H1 (cell line): Measurements from ENCODE around the gene C5orf15. TPM values are rescaled to one million over a fixed set of nuclear protein-coding genes. Genes with fewer than 3 reads are reported as not detected.

Experiments used
- CTCF ChIA-PET: fragments of 300-600 bp; sonication (Branson Sonifier 250); formaldehyde crosslinking; loops from one replicate; lab custom pipeline; 2021; ENCODE audit not compliant: partially characterized antibody; lab: Charles Lee
- POLR2A ChIA-PET: fragments of 300-600 bp; sonication (Branson Sonifier 250); formaldehyde crosslinking; loops from one replicate; lab custom pipeline; 2021; ENCODE audit warnings: inconsistent platforms; ENCODE audit not compliant: partially characterized antibody; lab: Charles Lee
- DNase-seq, 2 experiments: peaks; one replicate each; pipeline versions ENCODE4 v3.0.0 to v3.0.0-alpha.2; 2010 to 2022; ENCODE audit warnings: low spot score in 2 of 2, low read depth in 1 of 2, mixed read lengths in 1 of 2
- FAIRE-seq: peaks from 2 replicates; lab custom pipeline; 2011; peaks lifted over from hg19 to GRCh38; lab: Jason Lieb, UNC
- H2AFZ ChIP-seq: 2 replicates; pipeline ENCODE4 v1.8.1; 2012; ENCODE audit warnings: low read length, inconsistent platforms
- H2AK5ac ChIP-seq: 2 replicates; pipeline ENCODE4 v1.6.1; 2013; ENCODE audit warnings: low read depth, low read length
- H2BK120ac ChIP-seq: replicated peaks from 2 replicates; pipeline ENCODE3; 2013; ENCODE audit warnings: low read depth, low read length, inconsistent platforms
- H2BK12ac ChIP-seq: 2 replicates; pipeline ENCODE4 v1.6.1; 2013; ENCODE audit warnings: low read depth, low read length
- H2BK15ac ChIP-seq: 2 replicates; pipeline ENCODE4 v1.6.1; 2013; ENCODE audit warnings: low read length
- H2BK20ac ChIP-seq: 2 replicates; pipeline ENCODE4 v1.6.1; 2013; ENCODE audit warnings: low read length
- H2BK5ac ChIP-seq: 2 replicates; pipeline ENCODE4 v1.6.1; 2013; ENCODE audit warnings: low read depth, low read length
- H3K14ac ChIP-seq: 2 replicates; pipeline ENCODE4 v1.6.1; 2013; ENCODE audit warnings: inconsistent platforms; ENCODE audit not compliant: insufficient read length
- H3K18ac ChIP-seq: 2 replicates; pipeline ENCODE4 v1.6.1; 2013; ENCODE audit warnings: low read length; ENCODE audit errors: extremely low read depth
- H3K23ac ChIP-seq: 2 replicates; pipeline ENCODE4 v1.6.1; 2013; ENCODE audit warnings: inconsistent platforms; ENCODE audit not compliant: insufficient read length
- H3K23me2 ChIP-seq: 2 replicates; pipeline ENCODE4 v1.6.1; 2013; ENCODE audit warnings: low read depth, low read length
- H3K27ac ChIP-seq: 2 replicates; pipeline ENCODE4 v1.6.1; 2011; ENCODE audit warnings: low read depth, low read length, inconsistent platforms
- H3K27me3 ChIP-seq, 4 experiments: replicated peaks in 1 of 4; 1 replicate in 1 of 4; 2 replicates in 3 of 4; pipeline versions ENCODE4 v1.6.1 to v1.8.1; 2011 to 2013; ENCODE audit warnings: low read length in 3 of 4, mild to moderate bottlenecking in 3 of 4, inconsistent platforms in 2 of 4, mixed read lengths in 2 of 4, moderate library complexity in 1 of 4; ENCODE audit not compliant: control insufficient read depth in 3 of 4, insufficient read depth in 3 of 4; ENCODE audit errors: extremely low read depth in 1 of 4
- H3K36me3 ChIP-seq, 4 experiments: 2 replicates each; pipeline versions ENCODE4 v1.6.1 to v1.8.1; 2011 to 2013; ENCODE audit warnings: mild to moderate bottlenecking in 4 of 4, low read length in 3 of 4, moderate library complexity in 2 of 4, control low read depth in 1 of 4, inconsistent platforms in 1 of 4; ENCODE audit not compliant: insufficient read depth in 4 of 4, control insufficient read depth in 2 of 4
- H3K4ac ChIP-seq: replicated peaks from 2 replicates; pipeline ENCODE3; 2013; ENCODE audit warnings: low read length, low read depth, mixed read lengths, inconsistent platforms; ENCODE audit not compliant: insufficient read length
- H3K4me1 ChIP-seq, 4 experiments: replicated peaks in 1 of 4; 1 replicate in 1 of 4; 2 replicates in 3 of 4; pipeline versions ENCODE4 v1.6.1 to v1.8.1; 2011 to 2013; ENCODE audit warnings: low read length in 3 of 4, inconsistent platforms in 2 of 4, mixed read lengths in 1 of 4; ENCODE audit not compliant: insufficient read depth in 4 of 4, control insufficient read depth in 3 of 4
- H3K4me2 ChIP-seq, 2 experiments: 2 replicates each; pipeline versions ENCODE4 v1.6.1 to v1.8.1; 2011 to 2013; ENCODE audit warnings: low read depth in 2 of 2, low read length in 2 of 2, control low read depth in 1 of 2, inconsistent platforms in 1 of 2, mild to moderate bottlenecking in 1 of 2; ENCODE audit not compliant: insufficient read depth in 1 of 2
- H3K4me3 ChIP-seq, 4 experiments: fragments of 200-600, 300-600 bp in 1 of 4; sonication (generic), shearing (Covaris generic), sonication (Bioruptor Twin) in 1 of 4; 2 replicates each; pipeline versions ENCODE4 v1.5.1 to v1.8.1; 2011 to 2016; ENCODE audit warnings: low read length in 4 of 4, low read depth in 3 of 4, control low read depth in 2 of 4, inconsistent platforms in 2 of 4, mild to moderate bottlenecking in 2 of 4, mixed read lengths in 1 of 4, moderate library complexity in 1 of 4; ENCODE audit not compliant: insufficient read depth in 2 of 4; ENCODE audit errors: extremely low read depth in 1 of 4
- H3K56ac ChIP-seq: replicated peaks from 2 replicates; pipeline ENCODE3; 2013; ENCODE audit warnings: low read depth, mild to moderate bottlenecking, mixed read lengths, low read length, inconsistent platforms; ENCODE audit not compliant: insufficient read length
- H3K79me1 ChIP-seq: 2 replicates; pipeline ENCODE4 v1.6.1; 2013; ENCODE audit warnings: low read depth, low read length, control low read depth
- H3K79me2 ChIP-seq, 2 experiments: 2 replicates each; pipeline versions ENCODE4 v1.6.1 to v1.8.1; 2012 to 2013; ENCODE audit warnings: low read length in 2 of 2, mild to moderate bottlenecking in 2 of 2, inconsistent platforms in 1 of 2; ENCODE audit not compliant: insufficient read depth in 2 of 2, control insufficient read depth in 1 of 2
- H3K9ac ChIP-seq, 4 experiments: replicated peaks in 1 of 4; 1 replicate in 1 of 4; 2 replicates in 3 of 4; pipeline versions ENCODE4 v1.6.1 to v1.8.1; 2011 to 2013; ENCODE audit warnings: low read depth in 3 of 4, low read length in 3 of 4, control low read depth in 2 of 4, mild to moderate bottlenecking in 2 of 4, moderate library complexity in 2 of 4, inconsistent platforms in 1 of 4; ENCODE audit errors: extremely low read depth in 1 of 4
- H3K9me3 ChIP-seq, 2 experiments: 2 replicates each; pipeline versions ENCODE4 v1.6.1 to v1.8.1; 2012 to 2013; ENCODE audit warnings: mild to moderate bottlenecking in 2 of 2, moderate library complexity in 2 of 2, control low read depth in 1 of 2, inconsistent platforms in 1 of 2, low read depth in 1 of 2, low read length in 1 of 2, mixed read lengths in 1 of 2; ENCODE audit not compliant: insufficient read depth in 2 of 2
- H4K20me1 ChIP-seq, 2 experiments: replicated peaks in 1 of 2; 2 replicates each; pipeline versions ENCODE3 to v1.8.1; 2011 to 2013; ENCODE audit warnings: inconsistent platforms in 2 of 2, low read length in 2 of 2, mild to moderate bottlenecking in 1 of 2; ENCODE audit not compliant: insufficient read depth in 2 of 2, control insufficient read depth in 1 of 2
- H4K5ac ChIP-seq: 2 replicates; pipeline ENCODE4 v1.6.1; 2013; ENCODE audit warnings: low read length, low read depth, mixed read lengths, inconsistent platforms; ENCODE audit not compliant: insufficient read length
- H4K8ac ChIP-seq: 2 replicates; pipeline ENCODE4 v1.8.0; 2013; ENCODE audit warnings: mild to moderate bottlenecking, moderate library complexity, low read length, inconsistent platforms; ENCODE audit not compliant: insufficient read depth; ENCODE audit errors: extremely low read depth
- H4K91ac ChIP-seq: replicated peaks from 2 replicates; pipeline ENCODE3; 2013; ENCODE audit warnings: low read length, mixed read lengths, inconsistent platforms; ENCODE audit not compliant: insufficient read length
- JUN ChIP-seq: IDR thresholded peaks from 2 replicates; pipeline ENCODE4 v1.6.1; 2011; ENCODE audit warnings: low read depth, mild to moderate bottlenecking, improper control_type of control experiment, low read length
- POLR2A ChIP-seq, 2 experiments: IDR thresholded peaks; 1 replicate in 1 of 2; 2 replicates in 1 of 2; pipeline ENCODE4 v1.6.1; 2011; ENCODE audit warnings: low read depth in 2 of 2, low read length in 2 of 2, mild to moderate bottlenecking in 2 of 2; ENCODE audit errors: control extremely low read depth in 1 of 2
- SIRT6 ChIP-seq: IDR thresholded peaks from one replicate; pipeline ENCODE4 v1.7.1; 2012; ENCODE audit warnings: low read length, inconsistent platforms
- SUZ12 ChIP-seq: fragments of 200-600 bp; sonication (generic); IDR thresholded peaks from 2 replicates; pipeline ENCODE4 v1.6.1; 2012; ENCODE audit warnings: mild to moderate bottlenecking, inconsistent platforms, low read length, moderate library complexity, mixed read lengths
- WGBS, 2 experiments: shearing (Covaris generic) in 1 of 2; methylation state at CpG; one replicate each; pipeline versions ENCODE4 v1.1.6 to v1.1.7; 2013 to 2015; ENCODE audit warnings: low lambda C conversion rate in 2 of 2, mixed read lengths in 2 of 2, inconsistent platforms in 1 of 2, low coverage in 1 of 2, missing lambda C conversion rate in 1 of 2; ENCODE audit not compliant: insufficient replicate concordance in 2 of 2, insufficient coverage in 1 of 2, insufficient read length in 1 of 2; ENCODE audit errors: extremely low coverage in 1 of 2, missing lambda C conversion rate in 1 of 2; 5-methylcytosine and 5-hydroxymethylcytosine counted together
- polyA plus RNA-seq, 7 experiments: library from polyadenylated mRNA; depleted of rRNA in 3 of 7; stranded (reverse) in 5 of 7; unstranded in 2 of 7; fragments of >200 nt in 5 of 7; fragments of 200-250 nt in 2 of 7; gene quantifications; 1 replicate in 5 of 7; 2 replicates in 1 of 7; 4 replicates in 1 of 7; pipeline versions ENCODE4 v1.2.1 to v1.2.3, GENCODE V29; 2011 to 2013; ENCODE audit warnings: missing spikeins in 2 of 7, mixed read lengths in 2 of 7
- total RNA-seq: library from RNA; stranded (reverse); fragmentation: NEBNext Ultra II Directional; extraction: Animal tissue kit (Norgen Biotek cat#: 25700); gene quantifications from 2 replicates; pipeline ENCODE4 v1.2.1, GENCODE V29; 2021
- TF ChIP-seq, protein P1 (sequence below), 3 experiments: IDR thresholded peaks; 1 replicate in 2 of 3; 2 replicates in 1 of 3; pipeline versions ENCODE4 v1.5.1 to v1.6.1; 2011; ENCODE audit warnings: low read length in 3 of 3, mild to moderate bottlenecking in 3 of 3, inconsistent platforms in 2 of 3, low read depth in 1 of 3, moderate library complexity in 1 of 3; ENCODE audit not compliant: insufficient read depth in 1 of 3; ENCODE audit errors: control extremely low read depth in 1 of 3

C5orf15 gene
- total and polyA plus RNA-seq, 2 of the 8 experiments (the other 6 are each of a cell fraction or from before 2014, with no cell fraction given): 31.7 to 39.3 TPM

DNA sequence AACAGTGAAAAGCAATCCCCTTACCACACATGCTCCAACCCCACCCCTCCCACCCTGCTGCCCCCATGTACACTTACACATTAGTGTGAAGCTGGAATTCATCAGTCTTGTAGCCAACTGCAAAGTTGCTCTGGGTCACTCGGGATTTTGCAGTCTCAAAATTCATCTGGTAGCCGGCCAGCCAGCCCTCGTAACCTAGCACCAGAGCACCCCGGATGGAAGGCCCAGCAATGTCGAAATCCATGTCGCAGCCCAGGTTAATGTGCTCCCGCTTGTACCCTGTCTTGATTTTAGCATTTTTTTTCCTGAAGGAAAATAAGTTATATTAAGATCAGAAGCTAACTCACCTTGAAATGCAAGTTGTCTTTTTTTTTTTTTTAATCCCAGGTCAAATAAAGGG is 12.2 kb upstream of the C5orf15 start:
- 92% methylated on average over 7 of the region's 7 CpGs; no CpG with 5 or more reads in 1 of the 2 experiments for WGBS, 2 experiments
- ChIA-PET CTCF (interaction anchor here (1.0 to 15.5 kb wide), 7 partner anchors 10 to 169 kb away, joined by 3 to 160 read pairs (median 6); no protein-coding TSS in a partner anchor), POLR2A (no interaction called here)
- DNase-seq (no peak), FAIRE-seq (no peak)
- Histone ChIP-seq H3K23ac (no peak overlapping the region), H4K8ac (no peak overlapping the region), H3K9me3 (no peaks in the 10 kb centered on the region), H3K79me1 (no peaks in the 10 kb centered on the region; the same call in none of the 2 replicates), H3K4me2 (no peak overlapping the region), H3K4ac (no peak overlapping the region), H3K27ac (no peak overlapping the region), H2BK5ac (no peak overlapping the region), H3K9ac (no peak overlapping the region), H2BK20ac (no peak overlapping the region), H4K91ac (no peak overlapping the region), H3K23me2 (no peaks in the 10 kb centered on the region), H2BK12ac (no peak overlapping the region), H3K79me2 (peaks cover 3 to 4% of the 10 kb centered on the region in 2 experiments; a peak in 1 of 4 replicates), H2AK5ac (no peak overlapping the region), H2BK15ac (no peak overlapping the region), H2BK120ac (no peak overlapping the region), H3K4me1 (no peaks in the 10 kb centered on the region), H3K18ac (no peak overlapping the region), H4K20me1 (peaks cover 5 to 11% of the 10 kb centered on the region in 2 experiments), H3K56ac (no peak overlapping the region), H3K14ac (no peak overlapping the region), H3K27me3 (no peaks in the 10 kb centered on the region), H3K36me3 (peaks cover 5 to 53% (median 32%) of the 10 kb centered on the region in 4 experiments; a peak in 7 of 8 replicates), H3K4me3 (no peak overlapping the region), H4K5ac (no peak overlapping the region), H2AFZ (no peak overlapping the region)
- TF ChIP-seq SIRT6 (no peak), POLR2A (IDR thresholded peaks at IDR 0.05; ENCODE audit: control extremely low read depth in 1 of 2, low read depth in 2 of 2, low read length in 2 of 2) (no peak), JUN (no peak), SUZ12 (no peak)
- TF ChIP-seq, protein P1, sequence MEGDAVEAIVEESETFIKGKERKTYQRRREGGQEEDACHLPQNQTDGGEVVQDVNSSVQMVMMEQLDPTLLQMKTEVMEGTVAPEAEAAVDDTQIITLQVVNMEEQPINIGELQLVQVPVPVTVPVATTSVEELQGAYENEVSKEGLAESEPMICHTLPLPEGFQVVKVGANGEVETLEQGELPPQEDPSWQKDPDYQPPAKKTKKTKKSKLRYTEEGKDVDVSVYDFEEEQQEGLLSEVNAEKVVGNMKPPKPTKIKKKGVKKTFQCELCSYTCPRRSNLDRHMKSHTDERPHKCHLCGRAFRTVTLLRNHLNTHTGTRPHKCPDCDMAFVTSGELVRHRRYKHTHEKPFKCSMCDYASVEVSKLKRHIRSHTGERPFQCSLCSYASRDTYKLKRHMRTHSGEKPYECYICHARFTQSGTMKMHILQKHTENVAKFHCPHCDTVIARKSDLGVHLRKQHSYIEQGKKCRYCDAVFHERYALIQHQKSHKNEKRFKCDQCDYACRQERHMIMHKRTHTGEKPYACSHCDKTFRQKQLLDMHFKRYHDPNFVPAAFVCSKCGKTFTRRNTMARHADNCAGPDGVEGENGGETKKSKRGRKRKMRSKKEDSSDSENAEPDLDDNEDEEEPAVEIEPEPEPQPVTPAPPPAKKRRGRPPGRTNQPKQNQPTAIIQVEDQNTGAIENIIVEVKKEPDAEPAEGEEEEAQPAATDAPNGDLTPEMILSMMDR (IDR thresholded peaks at IDR 0.05; ENCODE audit: control extremely low read depth in 1 of 3, insufficient read depth in 1 of 3, low read depth in 1 of 3, low read length in 3 of 3): no peak
